Renal pelvis (tissue), 4 donors: Measurements from ENCODE around the gene PPP1R1C. TPM values are rescaled to one million over a fixed set of nuclear protein-coding genes. Genes with fewer than 3 reads are reported as not detected.

Experiments
- DNase-seq: peaks from one replicate; pipeline ENCODE4 v3.0.0-alpha.2; 2013
- polyA plus RNA-seq, 3 donors: library from polyadenylated mRNA; unstranded; fragments of 120-200 nt; gene quantifications; one replicate each; pipeline ENCODE4 v1.2.1, GENCODE V29; 2013; ENCODE audit not compliant: insufficient read length in 3 of 3

Gene PPP1R1C
- polyA plus RNA-seq, 3 donors, result 2.1 to 3.5 (median 2.6) TPM

- DNase-seq, result no peak
These were observed 15.4 kb upstream of the PPP1R1C start for GRCh38 chr2:181970160-181970794.

- DNase-seq, result no peak
These were observed 14.6 kb upstream of the PPP1R1C start for GRCh38 chr2:181971032-181971431.

GRCh38 chr2:181972431-181973170, 13.1 kb upstream of the PPP1R1C start:
- no peak for DNase-seq

- peak; percentile 31 for DNase-seq
These were observed 12.4 kb upstream of the PPP1R1C start for GRCh38 chr2:181973171-181973783.

GRCh38 chr2:181977661-181978350, 7.8 kb upstream of the PPP1R1C start:
- DNase-seq, result no peak

- DNase-seq, result no peak
These were observed 7.1 kb upstream of the PPP1R1C start for GRCh38 chr2:181978351-181979150.

GRCh38 chr2:181984060-181984459, 1.6 kb upstream of the PPP1R1C start:
- no peak for DNase-seq

GRCh38 chr2:181984814-181985631, 630 bp upstream of the PPP1R1C start:
- DNase-seq, result no peak

- no peak for DNase-seq
These were observed 2.7 kb downstream of the PPP1R1C start for GRCh38 chr2:181988154-181988924.

GRCh38 chr2:181989099-181989498, 3.4 kb downstream of the PPP1R1C start:
- DNase-seq, result no peak

GRCh38 chr2:181991171-181991885, 5.7 kb downstream of the PPP1R1C start:
- DNase-seq, result no peak

GRCh38 chr2:181992776-181993175, 7.1 kb downstream of the PPP1R1C start:
- DNase-seq, result no peak

- DNase-seq, result no peak
These were observed 9.6 kb downstream of the PPP1R1C start for GRCh38 chr2:181995289-181995688.

GRCh38 chr2:181998041-181998835, 12.6 kb downstream of the PPP1R1C start:
- no peak for DNase-seq

GRCh38 chr2:181998891-181999654, 13.4 kb downstream of the PPP1R1C start:
- no peak for DNase-seq

- DNase-seq, result no peak
These were observed 14.3 kb downstream of the PPP1R1C start for GRCh38 chr2:181999911-182000310.

GRCh38 chr2:182004945-182005520, 19.4 kb downstream of the PPP1R1C start:
- DNase-seq, result no peak
